Right lung (tissue), 5 donors: ENCODE results near the gene RABGGTA. TPM values are rescaled to one million over a fixed set of nuclear protein-coding genes. Genes with fewer than 3 reads are reported as not detected.
A peak's percentile ranks its signal among the peaks of the same experiment; 100 is the strongest.

ENCODE experiments used
- DNase-seq, 2 donors: peaks; one replicate each; pipeline ENCODE4 v3.0.0-alpha.2; 2013
- polyA plus RNA-seq, 5 donors: library from polyadenylated mRNA; unstranded; fragments of 120-200 nt; gene quantifications; one replicate each; pipeline versions ENCODE4 v1.2.1 to v1.2.3, GENCODE V29; 2013; ENCODE audit warnings: inconsistent platforms in 1 of 5, low replicate concordance in 1 of 5; ENCODE audit not compliant: insufficient read length in 5 of 5, insufficient read depth in 1 of 5

The RABGGTA gene
- polyA plus RNA-seq, 5 donors = 19.6 to 28.6 (median 24.9) TPM

GRCh38 chr14:24280797-24281460, 9.5 kb upstream of the RABGGTA start:
- DNase-seq = no peak

GRCh38 chr14:24279301-24280186, 8.1 kb upstream of the RABGGTA start:
- DNase-seq = no peak

GRCh38 chr14:24278424-24278823, 7.0 kb upstream of the RABGGTA start:
- no peak for DNase-seq

GRCh38 chr14:24277606-24278321, 6.4 kb upstream of the RABGGTA start:
- DNase-seq = no peak

GRCh38 chr14:24277071-24277470, 5.7 kb upstream of the RABGGTA start:
- DNase-seq = no peak

- DNase-seq = peak; percentile 21 to 25
Observed at GRCh38 chr14:24274101-24274543, 2.7 kb upstream of the RABGGTA start.

- no peak for DNase-seq
Observed at GRCh38 chr14:24273422-24273998, 2.1 kb upstream of the RABGGTA start.

GRCh38 chr14:24272467-24272866, 1.1 kb upstream of the RABGGTA start:
- no peak for DNase-seq

GRCh38 chr14:24271834-24272263, 452 bp upstream of the RABGGTA start:
- peak in 1 of 2 donors; percentile 28 for DNase-seq

- no peak for DNase-seq
Observed at GRCh38 chr14:24270537-24271133, 762 bp downstream of the RABGGTA start.

GRCh38 chr14:24269910-24270536, 1.4 kb downstream of the RABGGTA start:
- no peak for DNase-seq

GRCh38 chr14:24269368-24269767, 2.0 kb downstream of the RABGGTA start:
- DNase-seq = no peak

- DNase-seq = no peak
Observed at GRCh38 chr14:24268225-24268624, 3.2 kb downstream of the RABGGTA start.

- no peak for DNase-seq
Observed at GRCh38 chr14:24267516-24267915, 3.9 kb downstream of the RABGGTA start.

- no peak for DNase-seq
Observed at GRCh38 chr14:24266344-24267244, 4.8 kb downstream of the RABGGTA start.

GRCh38 chr14:24264298-24264697, 7.1 kb downstream of the RABGGTA start:
- no peak for DNase-seq

GRCh38 chr14:24263848-24264247, 7.5 kb downstream of the RABGGTA start:
- DNase-seq = no peak

- no peak for DNase-seq
Observed at GRCh38 chr14:24262821-24263733, 8.3 kb downstream of the RABGGTA start, which contains the start of gene TGM1. TSS of gene TGM1 (minus strand) at chr14:24263177. CDS start at chr14:24262352, 825 bp downstream.

- no peak for DNase-seq
Observed at GRCh38 chr14:24261969-24262327, 9.4 kb downstream of the RABGGTA start.
